CD4-positive, alpha-beta T cell treated with Interleukin-15 for 1 hour (primary cell): ENCODE data around the gene LDOC1.
"Not testable (repeated sequence)": the region's sequence is repeated elsewhere in the genome, so short reads cannot be mapped to it uniquely, and the experiment has no call there.

Experiments used
- DNase-seq: peaks from one replicate; pipeline ENCODE4 v3.0.0-alpha.2; 2020

LDOC1 gene

DNA sequence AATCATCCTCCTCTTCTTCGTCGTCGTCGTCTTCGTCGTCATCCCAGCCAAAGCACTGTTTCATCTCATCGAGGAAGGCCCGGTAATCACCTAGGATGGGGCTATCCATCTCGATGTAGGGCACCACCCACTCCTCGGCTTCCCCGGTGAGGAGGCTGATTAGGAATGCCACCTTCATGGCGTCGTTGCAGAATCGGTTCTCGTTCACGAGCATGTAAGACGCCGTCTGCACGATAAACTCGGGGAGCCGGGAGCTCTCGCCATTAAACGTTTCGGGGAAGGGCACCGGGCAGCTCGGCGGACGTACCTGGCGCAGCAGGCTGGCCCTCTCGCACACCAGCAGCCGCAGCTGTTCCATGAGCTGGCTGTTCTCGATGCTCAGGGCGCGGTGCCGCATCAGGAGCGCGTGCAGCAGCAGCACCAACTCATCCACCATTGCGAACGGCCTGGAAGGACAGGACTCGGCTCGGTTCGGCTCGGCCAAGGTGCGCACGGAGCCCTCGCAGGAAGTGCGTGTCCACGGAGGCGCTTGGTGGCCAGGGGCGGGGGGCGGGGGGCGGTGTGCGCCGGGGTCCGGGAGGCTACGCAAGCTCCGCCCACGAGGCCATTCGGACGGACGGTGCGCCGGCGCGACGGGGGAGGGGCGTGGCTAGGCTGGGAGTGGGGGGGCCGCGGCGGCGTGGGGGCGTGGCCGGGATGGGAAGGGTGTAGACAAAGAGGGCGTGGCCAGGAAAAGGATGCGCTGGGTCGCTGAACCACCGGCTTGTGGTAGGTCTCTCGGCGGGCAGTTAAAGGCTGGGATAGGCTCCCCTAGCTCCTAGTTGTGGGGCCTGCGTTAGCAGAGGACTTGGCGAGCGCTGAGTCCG is at the start of gene LDOC1:
LDOC1 (minus strand) TSS at position 544 of the 866 bp plus-strand sequence; CDS start at position 436, 108 bp downstream.
- peak; percentile 71 for DNase-seq

GRCh38 chrX:141221611-141222010 is 44.7 kb upstream of the LDOC1 start:
- DNase-seq = no peak

DNA sequence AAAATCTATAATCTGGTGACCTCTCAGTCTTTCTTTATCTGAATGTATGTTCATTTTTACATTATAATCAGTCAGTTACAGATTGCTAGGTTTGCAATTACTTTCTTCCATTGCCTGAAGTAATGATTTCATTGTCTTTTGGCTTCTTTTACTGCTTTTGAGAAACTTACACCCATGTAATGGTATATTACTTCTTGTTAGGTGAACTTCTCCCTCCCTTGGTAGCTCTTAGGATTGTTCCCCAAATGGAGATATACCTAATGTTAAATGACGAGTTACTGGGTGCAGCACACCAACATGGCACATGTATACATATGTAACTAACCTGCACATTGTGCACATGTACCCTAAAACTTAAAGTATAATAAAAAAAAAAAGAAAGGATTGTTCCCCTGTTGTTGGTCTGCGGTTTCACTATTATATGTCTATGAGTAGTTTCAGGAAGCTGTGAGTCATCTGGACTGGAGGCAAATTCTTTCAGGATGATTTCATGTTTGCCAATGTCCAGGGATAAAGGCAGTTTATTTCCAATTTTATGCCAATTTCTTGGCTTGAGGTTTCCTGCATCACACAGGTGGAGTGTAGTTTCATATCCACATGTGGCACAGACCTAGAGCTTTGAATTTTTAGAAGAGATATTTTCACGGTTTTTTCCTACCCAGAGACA is 43.5 kb upstream of the LDOC1 start:
- DNase-seq = no peak

DNA sequence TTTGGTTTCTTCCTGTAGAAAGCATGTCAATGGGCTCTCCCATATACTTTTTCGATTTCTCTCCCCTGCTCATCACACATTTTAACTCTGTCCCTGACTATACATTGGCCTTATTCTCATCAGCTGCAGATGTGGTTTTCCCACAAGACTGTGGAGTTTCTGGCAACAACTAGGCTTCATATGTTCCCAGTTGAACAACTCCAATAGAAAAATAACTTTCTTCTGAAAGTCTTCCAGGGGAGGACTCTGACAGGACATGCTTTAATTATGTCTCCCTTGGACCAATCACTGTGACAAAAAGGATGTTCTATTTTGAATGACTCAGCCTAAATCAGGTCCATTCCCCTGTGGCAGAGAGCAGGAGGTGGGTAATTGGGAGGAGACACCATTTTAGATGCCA is 37.3 kb upstream of the LDOC1 start:
- DNase-seq = no peak

- no peak for DNase-seq
Measured at GRCh38 chrX:141201962-141202361, 25.0 kb upstream of the LDOC1 start.

DNA sequence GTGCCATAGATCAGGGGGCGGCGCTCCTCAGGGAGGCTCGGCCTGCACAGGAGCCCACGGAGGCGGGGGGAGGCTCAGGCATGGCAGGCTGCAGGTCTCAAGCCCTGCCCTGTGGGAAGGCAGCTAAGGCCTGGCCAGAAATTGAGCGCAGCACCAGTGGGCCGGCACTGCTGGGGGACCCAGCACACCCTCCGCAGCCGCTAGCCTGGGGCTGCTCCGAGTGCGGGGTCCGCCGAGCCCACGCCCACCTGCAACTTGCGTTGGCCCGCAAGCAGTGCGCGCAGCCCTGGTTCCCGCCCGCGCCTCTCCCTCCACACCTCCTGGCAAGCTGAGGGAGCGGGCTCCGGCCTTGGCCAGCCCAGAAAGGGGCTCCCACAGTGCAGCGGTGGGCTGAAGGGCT is 11.6 kb upstream of the LDOC1 start:
- DNase-seq = not testable (repeated sequence)

DNA sequence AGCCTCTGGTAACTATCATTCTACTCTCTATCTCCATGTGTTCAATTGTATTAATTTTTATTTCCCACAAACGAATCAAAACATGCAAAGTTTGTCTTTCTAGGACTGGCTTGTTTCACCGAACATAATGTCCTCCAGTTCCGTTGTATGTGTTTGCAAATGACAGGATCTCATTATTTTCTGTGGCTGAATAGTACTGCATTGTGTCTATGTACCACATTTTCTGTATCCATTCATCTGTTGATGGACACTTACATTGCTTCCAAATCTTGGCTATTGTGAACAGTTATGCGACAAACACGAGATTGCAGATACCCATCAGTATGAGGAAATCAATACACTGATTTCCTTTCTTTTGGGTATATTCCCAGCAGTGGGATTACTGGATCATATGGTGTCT is 8.4 kb upstream of the LDOC1 start:
- no peak for DNase-seq

DNA sequence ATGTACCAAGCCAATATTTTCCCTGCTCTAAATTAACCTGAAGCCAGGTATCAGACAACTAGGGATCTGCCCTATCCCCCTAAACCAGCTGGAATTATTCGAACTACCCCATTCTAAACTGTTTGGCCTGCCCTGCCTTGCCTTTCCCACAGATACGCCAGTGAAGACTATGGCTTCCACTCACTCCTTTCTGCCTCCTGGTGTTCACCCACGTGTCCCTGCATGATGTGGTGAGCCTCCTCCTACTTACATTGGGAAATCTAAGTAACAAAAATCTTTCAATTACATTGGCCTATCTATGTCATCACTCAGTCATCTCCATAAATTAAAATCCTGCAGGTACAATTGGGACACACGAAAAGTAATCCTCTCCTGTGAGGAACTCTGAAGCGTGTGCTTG is 6.1 kb upstream of the LDOC1 start:
- no peak for DNase-seq

- no peak for DNase-seq
Measured at GRCh38 chrX:141180851-141181250, 3.9 kb upstream of the LDOC1 start.

DNA sequence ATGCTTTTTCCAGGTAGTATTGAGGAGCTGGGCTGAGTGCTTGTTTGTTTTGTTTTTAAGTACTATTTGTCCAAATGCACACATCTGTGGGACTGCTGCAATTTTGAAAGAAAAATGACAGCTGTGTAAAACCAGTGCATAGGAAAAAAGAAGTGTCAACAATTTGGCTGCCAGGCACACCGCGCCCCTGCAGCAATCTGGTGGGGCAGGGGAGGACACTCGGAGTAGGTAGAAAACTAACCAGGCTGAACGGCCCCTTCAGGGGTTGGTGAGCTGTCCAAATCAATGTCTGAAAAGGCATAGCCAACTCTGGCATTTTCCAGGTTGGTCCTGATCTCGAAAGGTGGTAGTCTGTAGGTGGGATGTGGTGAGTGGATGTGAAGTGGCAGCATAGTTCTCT is 1.1 kb downstream of the LDOC1 start:
- no peak for DNase-seq

DNA sequence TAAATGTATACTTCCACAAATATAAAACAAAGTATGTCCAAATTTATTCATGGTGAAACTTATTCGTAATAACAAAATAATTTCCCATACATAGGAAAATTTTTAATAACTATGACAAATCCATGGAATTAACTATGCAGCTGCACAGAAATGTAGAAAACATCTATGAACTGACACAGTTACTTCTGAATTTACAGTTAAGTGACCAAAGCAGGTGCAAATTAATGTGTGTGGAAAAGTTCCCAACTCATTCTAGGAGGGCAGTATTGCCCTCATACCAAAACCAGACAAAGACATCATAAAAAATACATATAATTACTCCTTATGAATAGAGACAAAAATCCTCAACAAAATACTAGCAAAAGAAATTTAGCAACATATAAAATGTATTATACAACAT is 12.5 kb downstream of the LDOC1 start:
- no peak for DNase-seq

DNA sequence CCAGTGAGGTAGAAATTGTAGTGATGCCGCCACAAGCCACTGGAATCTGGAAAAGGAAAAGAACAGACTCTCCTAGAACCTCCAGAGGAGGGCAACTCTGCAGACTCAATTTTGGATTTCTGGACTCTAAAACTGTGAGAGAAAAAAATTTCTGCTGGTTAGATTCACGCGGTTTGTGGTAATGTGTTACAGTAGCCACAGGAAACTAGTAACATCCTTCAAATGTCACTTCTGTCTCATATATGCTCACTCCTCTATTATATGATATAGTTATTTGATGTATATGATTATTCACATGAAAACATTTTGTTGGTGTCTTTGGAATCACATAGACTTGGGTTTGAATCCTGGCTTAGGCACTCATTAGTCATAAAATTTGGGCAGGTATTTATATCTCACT is 18.8 kb downstream of the LDOC1 start:
- DNase-seq = no peak

- DNase-seq = not testable (repeated sequence)
Measured at GRCh38 chrX:141155231-141155630, 21.7 kb downstream of the LDOC1 start.

DNA sequence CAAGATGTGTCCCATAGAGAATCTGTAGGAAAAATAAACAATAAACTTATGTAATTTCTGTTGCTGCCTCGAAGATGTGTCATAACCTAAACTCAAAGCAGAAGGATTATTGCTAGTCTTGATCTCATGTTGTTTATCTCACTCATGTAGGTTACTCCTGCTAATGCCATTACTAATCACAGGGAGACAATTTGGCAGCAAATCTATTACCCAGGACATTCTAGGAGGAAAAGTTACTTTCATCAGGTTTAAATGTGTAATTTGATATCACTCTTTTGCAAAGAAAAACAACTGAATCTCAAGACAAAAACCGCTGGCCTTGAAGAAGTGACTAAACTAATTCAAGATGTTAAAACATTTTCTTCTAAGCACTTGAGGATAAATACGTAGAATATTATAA is 34.0 kb downstream of the LDOC1 start:
- no peak for DNase-seq

DNA sequence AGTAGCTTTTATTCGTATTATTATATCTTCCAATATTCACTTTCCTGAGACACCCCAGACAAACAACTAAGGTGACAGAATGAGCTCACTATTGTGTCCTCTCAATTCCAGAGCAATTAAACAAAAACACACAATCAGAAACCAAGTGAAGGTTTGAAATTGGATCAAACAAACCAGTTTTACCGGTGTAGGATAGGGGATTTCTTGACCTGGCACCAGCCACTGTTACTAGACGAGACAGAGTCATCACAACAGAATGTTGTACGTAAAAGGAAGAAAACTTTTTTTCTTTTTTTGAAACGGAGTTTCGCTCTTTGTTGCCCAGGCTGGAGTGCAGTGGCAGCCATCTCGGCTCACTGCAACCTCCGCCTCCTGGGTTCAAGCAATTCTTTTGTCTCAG is 43.7 kb downstream of the LDOC1 start:
- no peak for DNase-seq

DNA sequence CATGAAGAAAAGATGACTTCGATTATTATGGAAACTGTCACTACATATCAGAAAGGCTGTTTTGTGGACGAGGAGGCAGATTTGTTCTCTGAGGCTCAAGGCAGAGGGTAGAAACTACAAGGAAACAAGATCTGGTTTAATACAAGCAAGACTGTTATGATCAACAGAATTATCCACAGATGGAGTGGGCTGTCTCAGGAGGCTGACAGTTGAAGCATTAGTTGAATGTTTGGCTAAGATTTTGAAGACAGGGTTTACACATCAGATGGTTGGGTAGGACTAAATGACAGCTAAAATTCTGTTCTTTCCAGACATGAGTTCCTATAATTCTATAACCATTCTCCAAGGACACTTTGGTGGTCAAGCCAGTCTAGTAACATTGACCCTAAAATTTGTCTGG is 49.8 kb downstream of the LDOC1 start:
- DNase-seq = no peak
